HCT116 (cell line): ENCODE measurements around the gene NPIPB2. TPM values are rescaled to one million over a fixed set of nuclear protein-coding genes. Genes with fewer than 3 reads are reported as not detected.

Source experiments
- total RNA-seq: library from RNA; stranded (reverse); gene quantifications from one replicate; pipeline ENCODE4 v1.2.1, GENCODE V29; 2021; ENCODE audit not compliant: unreplicated experiment

Gene NPIPB2
- total RNA-seq, 1 experiment from 2014 or later: 10.7 TPM

Other genes starting within 250 kb of the NPIPB2 start
- gene TXNDC11, start 199.2 kb downstream of the NPIPB2 start, total RNA-seq: 26.8 TPM
- gene ZC3H7A, start 144.8 kb downstream of the NPIPB2 start, total RNA-seq: 33.4 TPM
- gene RSL1D1, start 90.5 kb downstream of the NPIPB2 start, total RNA-seq: 291 TPM
- 148 TPM for gene GSPT1, start 26.1 kb downstream of the NPIPB2 start, total RNA-seq
- gene TNFRSF17, start 23.2 kb upstream of the NPIPB2 start, total RNA-seq: not detected
- gene SNX29, start 34.7 kb upstream of the NPIPB2 start, total RNA-seq: 7.4 TPM